GM23338 (cell line): Measurements from ENCODE around the gene ZNF740. TPM values are rescaled to one million over a fixed set of nuclear protein-coding genes. Genes with fewer than 3 reads are reported as not detected.

Experiments
- ATAC-seq: fragments of 200-7000 bp; cut with Tn5 transposase; 3 replicates; pipeline ENCODE4 v1.9.1; 2020
- DNase-seq: peaks from one replicate; pipeline ENCODE4 v3.0.0-alpha.2; 2015; ENCODE audit warnings: low spot score
- H2AFZ ChIP-seq: fragments of 200-600 bp; sonication (generic); 2 replicates; pipeline ENCODE4 v1.8.0; 2016; ENCODE audit warnings: antibody characterized with exemption, mild to moderate bottlenecking, moderate library complexity
- H3F3A ChIP-seq: fragments of 200-600 bp; sonication (generic); replicated peaks from 2 replicates; pipeline ENCODE4 v1.8.0; 2017; ENCODE audit warnings: antibody characterized with exemption, mixed run types, low read depth
- H3K27ac ChIP-seq: fragments of 200-600 bp; sonication (generic); 2 replicates; pipeline ENCODE4 v1.6.1; 2016; ENCODE audit warnings: low read depth
- H3K27me3 ChIP-seq: fragments of 200-600 bp; sonication (generic); 2 replicates; pipeline ENCODE4 v1.8.0; 2016; ENCODE audit warnings: mild to moderate bottlenecking, mixed run types, moderate library complexity; ENCODE audit not compliant: insufficient read depth
- H3K36me3 ChIP-seq: fragments of 200-600 bp; sonication (generic); 2 replicates; pipeline ENCODE4 v1.8.0; 2016; ENCODE audit warnings: mild to moderate bottlenecking; ENCODE audit not compliant: insufficient read depth
- H3K4me1 ChIP-seq: fragments of 200-600 bp; sonication (generic); 2 replicates; pipeline ENCODE4 v1.8.0; 2016; ENCODE audit warnings: mild to moderate bottlenecking, moderate library complexity; ENCODE audit not compliant: insufficient read depth
- H3K4me2 ChIP-seq: fragments of 200-600 bp; sonication (generic); 2 replicates; pipeline ENCODE4 v1.7.1; 2017; ENCODE audit warnings: mixed run types
- H3K4me3 ChIP-seq: fragments of 200-600 bp; sonication (generic); 2 replicates; pipeline ENCODE4 v1.6.1; 2016; ENCODE audit warnings: mixed run types
- H3K79me2 ChIP-seq: fragments of 200-600 bp; sonication (generic); replicated peaks from 2 replicates; pipeline ENCODE4 v1.8.0; 2017; ENCODE audit warnings: mild to moderate bottlenecking; ENCODE audit not compliant: insufficient read depth
- H3K9me2 ChIP-seq: fragments of 200-600 bp; sonication (generic); 2 replicates; pipeline ENCODE4 v1.8.0; 2017; ENCODE audit not compliant: insufficient read depth
- H4K20me1 ChIP-seq: fragments of 200-600 bp; sonication (generic); replicated peaks from 2 replicates; pipeline ENCODE4 v1.8.0; 2017; ENCODE audit warnings: mild to moderate bottlenecking; ENCODE audit not compliant: insufficient read depth
- H3K27ac Mint-ChIP-seq: 2 replicates; pipeline ENCODE4 v1.8.0; 2020; ENCODE audit warnings: inconsistent platforms, mild to moderate bottlenecking, moderate library complexity, mixed read lengths
- H3K27me3 Mint-ChIP-seq: 3 replicates; pipeline ENCODE4 v1.8.0; 2022; ENCODE audit warnings: low read depth, mild to moderate bottlenecking, moderate library complexity, mixed read lengths, inconsistent platforms; ENCODE audit not compliant: insufficient read depth, poor library complexity
- H3K36me3 Mint-ChIP-seq: 3 replicates; pipeline ENCODE4 v1.8.0; 2021; ENCODE audit warnings: low read depth, mild to moderate bottlenecking, inconsistent platforms, moderate library complexity, mixed read lengths
- H3K4me1 Mint-ChIP-seq: 3 replicates; pipeline ENCODE4 v1.8.0; 2020; ENCODE audit warnings: mild to moderate bottlenecking, inconsistent platforms, mixed read lengths
- H3K4me3 Mint-ChIP-seq: 3 replicates; pipeline ENCODE4 v1.8.0; 2021; ENCODE audit warnings: moderate library complexity, mild to moderate bottlenecking, inconsistent platforms, mixed read lengths
- H3K9me3 Mint-ChIP-seq: 3 replicates; pipeline ENCODE4 v1.8.0; 2020; ENCODE audit warnings: moderate library complexity, mild to moderate bottlenecking, inconsistent platforms, mixed read lengths
- CREB1 ChIP-seq: fragments of 250-450 bp; sonication (Bioruptor Pico); IDR thresholded peaks from 2 replicates; pipeline ENCODE4 v1.5.0; 2020; ENCODE audit warnings: low read depth, mild to moderate bottlenecking, moderate library complexity
- CTCF ChIP-seq, 2 experiments: fragments of 200-600 bp in 1 of 2; sonication (generic) in 1 of 2; conservative IDR thresholded peaks; 2 replicates each; pipeline versions ENCODE4 v1.5.1 to v1.6.1; 2016 to 2017; ENCODE audit warnings: antibody characterized with exemption in 2 of 2, low read depth in 2 of 2, mild to moderate bottlenecking in 2 of 2, moderate library complexity in 1 of 2
- EZH2 ChIP-seq: fragments of 200-600 bp; sonication (generic); IDR thresholded peaks from one replicate; pipeline ENCODE4 v1.8.0; 2017; ENCODE audit warnings: antibody characterized with exemption, mild to moderate bottlenecking, low read depth; ENCODE audit not compliant: unreplicated experiment
- EZH2phosphoT487 ChIP-seq: fragments of 200-600 bp; sonication (generic); IDR thresholded peaks from one replicate; pipeline ENCODE4 v1.8.1; 2018; ENCODE audit warnings: antibody characterized with exemption; ENCODE audit not compliant: unreplicated experiment
- JUNB ChIP-seq: IDR thresholded peaks from one replicate; pipeline ENCODE4 v1.6.1; 2016; ENCODE audit warnings: antibody characterized with exemption; ENCODE audit not compliant: unreplicated experiment
- REST ChIP-seq: IDR thresholded peaks from one replicate; pipeline ENCODE4 v1.6.1; 2018; ENCODE audit warnings: antibody characterized with exemption; ENCODE audit not compliant: unreplicated experiment
- STAT1 ChIP-seq: IDR thresholded peaks from one replicate; pipeline ENCODE4 v1.6.1; 2016; ENCODE audit warnings: antibody characterized with exemption; ENCODE audit not compliant: unreplicated experiment
- ZNF114 ChIP-seq: fragments of 250-450 bp; sonication (Bioruptor Pico); IDR thresholded peaks from 2 replicates; pipeline ENCODE4 v1.5.0; 2020; ENCODE audit warnings: mild to moderate bottlenecking, moderate library complexity
- ZNF462 ChIP-seq: fragments of 250-450 bp; sonication (Bioruptor Pico); IDR thresholded peaks from 2 replicates; pipeline ENCODE4 v1.5.0; 2020; ENCODE audit warnings: mild to moderate bottlenecking, moderate library complexity
- polyA plus RNA-seq: library from polyadenylated mRNA; unstranded; fragments of >200 nt; fragmentation: Nextera tagmentation; extraction: Ambion mirVana; gene quantifications from 2 replicates; pipeline ENCODE4 v1.2.1, GENCODE V29; 2016
- total RNA-seq: library from RNA; depleted of rRNA; stranded (reverse); fragments of >200 nt; shearing (Covaris generic); gene quantifications from 2 replicates; pipeline ENCODE4 v1.2.3, GENCODE V29; 2014

Gene ZNF740
- total and polyA plus RNA-seq, 2 experiments from 2014 or later, result 2.6 to 13.0 TPM

- TF ChIP-seq ZNF462, result no peak
- TF ChIP-seq STAT1, result no peak
- TF ChIP-seq EZH2, result no peak
- no peak for TF ChIP-seq JUNB
Observed at GRCh38 chr12:53208877-53209463, 28.4 kb downstream of the ZNF740 start (continued).

- TF ChIP-seq REST, result no peak
- no peak for TF ChIP-seq CREB1 (CRISPR knock-in tag)
- no peak for TF ChIP-seq ZNF114
- no peak for TF ChIP-seq EZH2phosphoT487
- TF ChIP-seq JUNB, result no peak
- TF ChIP-seq EZH2, result no peak
- TF ChIP-seq CTCF (conservative IDR thresholded peaks at IDR 0.05; ENCODE audit: low read depth in 2 of 2), result no peak
- DNase-seq (no peak), ATAC-seq (no peak)
- Histone ChIP-seq H3K36me3 (peaks cover 20% of the 10 kb centered on the region), H4K20me1 (peaks cover 13% of the 10 kb centered on the region), H3K79me2 (peaks cover 5% of the 10 kb centered on the region), H3K27ac (no peak overlapping the region), H3K4me1 (peaks cover 26% of the 10 kb centered on the region), H3K27me3 (0 out of 2 replicates have a peak, but pooled peaks cover 3% of the 10 kb centered on the region), H3K9me2 (no peaks in the 10 kb centered on the region), H3F3A (peaks cover 28% of the 10 kb centered on the region), H2AFZ (no peak overlapping the region), H3K4me3 (no peak overlapping the region), H3K4me2 (no peak overlapping the region)
- Mint-ChIP-seq H3K4me1 (peaks cover 47% of the 10 kb centered on the region), H3K27ac (no peak overlapping the region), H3K4me3 (no peak overlapping the region), H3K9me3 (no peaks in the 10 kb centered on the region), H3K27me3 (peaks cover 24% of the 10 kb centered on the region), H3K36me3 (peaks cover 61% of the 10 kb centered on the region)
Observed at GRCh38 chr12:53210843-53211242, 30.3 kb downstream of the ZNF740 start.
